Left ventricle myocardium inferior (tissue), 1 donor: Measurements from ENCODE around the gene CLEC4G. TPM values are rescaled to one million over a fixed set of nuclear protein-coding genes. Genes with fewer than 3 reads are reported as not detected.
"Not testable (repeated sequence)": the region's sequence is repeated elsewhere in the genome, so short reads cannot be mapped to it uniquely, and the experiment has no call there.

Experiments
- DNase-seq: peaks from one replicate; pipeline ENCODE4 v3.0.0-alpha.2; 2020
- H3K27ac ChIP-seq: fragments of 200-600 bp; replicated peaks from 2 replicates; pipeline ENCODE4 v1.8.0; 2021
- H3K27me3 ChIP-seq: fragments of 200-600 bp; 2 replicates; pipeline ENCODE4 v1.8.0; 2021; ENCODE audit warnings: low read depth
- H3K36me3 ChIP-seq: fragments of 200-600 bp; 2 replicates; pipeline ENCODE4 v1.8.0; 2021
- H3K4me1 ChIP-seq: fragments of 200-600 bp; 2 replicates; pipeline ENCODE4 v1.8.0; 2021
- H3K4me3 ChIP-seq: fragments of 200-600 bp; 2 replicates; pipeline ENCODE4 v1.8.0; 2021; ENCODE audit warnings: mild to moderate bottlenecking, moderate library complexity
- H3K9me3 ChIP-seq: fragments of 200-600 bp; replicated peaks from 2 replicates; pipeline ENCODE4 v1.8.0; 2021
- intact Hi-C: fragments of 100-400 bp; cut with micrococcal nuclease; formaldehyde crosslinking; loops from one replicate; pipeline ENCODE4 v1.11.0; 2022
- total RNA-seq: library from RNA; stranded (reverse); fragmentation: NEBNext Ultra II Directional; extraction: Animal tissue kit (Norgen Biotek cat#: 25700); gene quantifications from one replicate; pipeline ENCODE4 v1.2.1, GENCODE V29; 2021
- TF ChIP-seq, protein P1 (sequence below): fragments of 200-600 bp; IDR thresholded peaks from 2 replicates; pipeline ENCODE4 v1.8.0; 2021; ENCODE audit warnings: antibody characterized with exemption, mild to moderate bottlenecking, borderline replicate concordance
- donor health status: DM: no; HTN: yes; CAD: no; lungs with severe emphysema.

CLEC4G gene
- total RNA-seq, 1 donor from 2014 or later: 0.71 TPM

DNA sequence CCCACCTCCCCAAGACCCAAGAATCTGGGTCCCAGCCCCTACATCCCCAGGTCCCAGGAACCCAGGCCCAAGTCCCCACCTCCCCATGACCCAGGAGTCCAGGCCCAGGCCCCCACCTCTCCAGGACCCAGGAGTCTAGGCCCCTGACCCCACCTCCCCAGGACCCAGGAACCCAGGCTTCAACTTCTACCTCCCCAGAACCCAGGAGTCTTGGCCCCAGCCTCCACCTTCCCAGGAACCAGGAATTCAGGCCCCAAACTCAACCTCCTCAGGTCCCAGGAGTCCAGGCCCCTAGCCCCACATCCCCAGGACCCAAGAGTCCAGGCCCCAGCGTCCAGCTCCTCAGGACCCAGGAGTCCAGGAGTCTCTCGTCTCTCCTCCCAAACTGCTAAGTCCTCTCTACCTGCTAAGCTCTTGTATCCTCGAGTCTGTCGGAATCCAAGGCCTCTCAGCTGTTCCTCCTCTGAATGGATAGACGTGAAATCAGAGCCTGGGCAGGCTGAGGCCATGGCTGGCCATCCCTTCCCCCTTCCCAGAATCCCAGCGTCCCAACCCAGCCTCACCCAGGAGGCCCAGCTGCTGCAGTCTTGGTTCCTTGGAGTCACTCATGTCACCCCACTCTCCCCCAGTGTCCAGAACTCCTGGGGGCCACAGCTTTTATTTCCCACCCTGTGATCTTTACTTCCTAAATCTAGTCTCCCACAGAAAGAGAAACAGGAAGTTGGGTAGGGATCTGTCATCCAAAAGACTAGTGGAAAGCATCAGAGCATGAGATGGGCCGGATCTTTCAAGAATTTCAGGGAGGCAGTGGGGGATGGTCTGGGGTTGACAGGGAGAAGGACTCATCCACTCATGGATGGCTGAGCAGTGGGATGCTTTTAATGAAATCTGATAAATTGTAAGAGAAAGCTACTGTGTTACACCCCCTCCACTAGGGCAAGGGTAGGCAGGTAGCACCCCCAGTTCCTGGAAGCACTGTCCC is 15.3 kb upstream of the CLEC4G start, which contains the start of gene CD209:
TSS of gene CD209 (minus strand) at position 632 of the 982 bp plus-strand sequence. CDS start at position 609, 23 bp downstream.
- Histone ChIP-seq H3K4me3 (peak within 1 kb of the TSS; percentile 29), H3K36me3 (no peaks in the 10 kb centered on the region), H3K27ac (peak within 1 kb of the TSS; percentile 30), H3K9me3 (peaks cover 5% of the 10 kb centered on the region), H3K4me1 (no peaks in the 10 kb centered on the region), H3K27me3 (peaks cover 69% of the 10 kb centered on the region)
- intact Hi-C loops: no loop called here
- TF ChIP-seq, protein P1, sequence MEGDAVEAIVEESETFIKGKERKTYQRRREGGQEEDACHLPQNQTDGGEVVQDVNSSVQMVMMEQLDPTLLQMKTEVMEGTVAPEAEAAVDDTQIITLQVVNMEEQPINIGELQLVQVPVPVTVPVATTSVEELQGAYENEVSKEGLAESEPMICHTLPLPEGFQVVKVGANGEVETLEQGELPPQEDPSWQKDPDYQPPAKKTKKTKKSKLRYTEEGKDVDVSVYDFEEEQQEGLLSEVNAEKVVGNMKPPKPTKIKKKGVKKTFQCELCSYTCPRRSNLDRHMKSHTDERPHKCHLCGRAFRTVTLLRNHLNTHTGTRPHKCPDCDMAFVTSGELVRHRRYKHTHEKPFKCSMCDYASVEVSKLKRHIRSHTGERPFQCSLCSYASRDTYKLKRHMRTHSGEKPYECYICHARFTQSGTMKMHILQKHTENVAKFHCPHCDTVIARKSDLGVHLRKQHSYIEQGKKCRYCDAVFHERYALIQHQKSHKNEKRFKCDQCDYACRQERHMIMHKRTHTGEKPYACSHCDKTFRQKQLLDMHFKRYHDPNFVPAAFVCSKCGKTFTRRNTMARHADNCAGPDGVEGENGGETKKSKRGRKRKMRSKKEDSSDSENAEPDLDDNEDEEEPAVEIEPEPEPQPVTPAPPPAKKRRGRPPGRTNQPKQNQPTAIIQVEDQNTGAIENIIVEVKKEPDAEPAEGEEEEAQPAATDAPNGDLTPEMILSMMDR: no peak
- no peak for DNase-seq

GRCh38 chr19:7746306-7746705 is 14.4 kb upstream of the CLEC4G start:
- peaks cover 61% of the 10 kb centered on the region for H3K27me3 ChIP-seq
- intact Hi-C loops, DNase-seq, H3K27ac ChIP-seq, H3K36me3 ChIP-seq, H3K4me3 ChIP-seq, H3K4me1 ChIP-seq, H3K9me3 ChIP-seq: not testable (repeated sequence)

- H3K9me3 ChIP-seq: peaks cover 5% of the 10 kb centered on the region
- H3K36me3 ChIP-seq: no peaks in the 10 kb centered on the region
- H3K4me3 ChIP-seq: no peak overlapping the region
- TF ChIP-seq, protein P1: no peak
- DNase-seq: no peak
- H3K27me3 ChIP-seq: peaks cover 60% of the 10 kb centered on the region
- no peak overlapping the region for H3K27ac ChIP-seq
- no peaks in the 10 kb centered on the region for H3K4me1 ChIP-seq
- intact Hi-C loops: no loop called here
These were observed 13.2 kb upstream of the CLEC4G start for GRCh38 chr19:7744871-7745650.

- peaks cover 53% of the 10 kb centered on the region for H3K27me3 ChIP-seq
- intact Hi-C loops: no loop called here
- DNase-seq: no peak
These were observed 12.4 kb upstream of the CLEC4G start for GRCh38 chr19:7744199-7744786.

DNA sequence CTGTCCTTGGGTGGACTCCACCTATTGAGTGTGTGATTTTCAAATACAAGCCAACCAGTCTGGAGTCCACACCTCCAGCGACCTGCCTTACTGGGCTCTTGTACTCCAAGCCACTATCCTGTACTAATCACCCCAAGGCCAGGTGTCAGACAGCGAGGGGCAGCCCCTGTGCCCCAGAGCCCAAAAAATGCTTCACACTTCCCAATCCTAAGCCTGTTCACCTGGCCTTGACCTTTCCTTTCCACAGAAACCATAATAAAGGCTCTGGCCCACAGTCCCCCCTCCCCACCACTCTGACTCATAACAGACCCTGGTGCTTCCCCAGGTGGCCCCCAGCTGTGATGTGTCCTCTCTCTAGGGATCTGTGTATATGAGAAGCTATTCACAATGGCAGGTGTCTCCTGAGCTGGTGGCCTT is 11.5 kb upstream of the CLEC4G start:
- H3K36me3 ChIP-seq: no peaks in the 10 kb centered on the region
- intact Hi-C loops: no loop called here
- no peaks in the 10 kb centered on the region for H3K4me1 ChIP-seq
- TF ChIP-seq, protein P1: no peak
- peaks cover 52% of the 10 kb centered on the region for H3K27me3 ChIP-seq
- H3K4me3 ChIP-seq: no peak overlapping the region
- no peak overlapping the region for H3K27ac ChIP-seq
- no peak for DNase-seq
- peaks cover 5% of the 10 kb centered on the region for H3K9me3 ChIP-seq

More at GRCh38 chr19:7744199-7744786, 12.4 kb upstream of the CLEC4G start:
- TF ChIP-seq, protein P1: no peak
- Histone ChIP-seq H3K4me1 (no peaks in the 10 kb centered on the region), H3K4me3 (no peak overlapping the region), H3K27ac (no peak overlapping the region), H3K36me3 (no peaks in the 10 kb centered on the region), H3K9me3 (peaks cover 5% of the 10 kb centered on the region)
